ENCODE measurements around the gene BICC1.

Gene BICC1

DNA sequence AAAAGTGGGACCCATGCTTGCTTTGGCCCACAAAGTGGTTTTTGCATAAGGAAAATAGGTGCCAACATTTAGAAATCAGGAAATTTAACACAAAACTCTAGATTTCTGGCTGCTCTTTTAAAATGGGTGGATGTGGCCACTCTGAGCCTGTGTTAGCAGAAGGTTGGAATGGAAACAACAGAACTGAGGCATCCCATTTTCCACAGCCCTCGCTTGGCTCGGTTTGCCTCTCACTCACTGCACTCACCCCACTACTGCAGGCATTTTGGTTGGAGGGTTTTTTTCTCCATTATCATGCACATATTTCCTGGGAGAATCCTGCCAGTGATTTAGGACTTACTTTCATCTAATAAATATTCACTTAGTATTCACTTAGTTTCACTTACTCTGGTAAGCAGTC, 178.9 kb downstream of the BICC1 start:
- TF ChIP-seq, protein P1, sequence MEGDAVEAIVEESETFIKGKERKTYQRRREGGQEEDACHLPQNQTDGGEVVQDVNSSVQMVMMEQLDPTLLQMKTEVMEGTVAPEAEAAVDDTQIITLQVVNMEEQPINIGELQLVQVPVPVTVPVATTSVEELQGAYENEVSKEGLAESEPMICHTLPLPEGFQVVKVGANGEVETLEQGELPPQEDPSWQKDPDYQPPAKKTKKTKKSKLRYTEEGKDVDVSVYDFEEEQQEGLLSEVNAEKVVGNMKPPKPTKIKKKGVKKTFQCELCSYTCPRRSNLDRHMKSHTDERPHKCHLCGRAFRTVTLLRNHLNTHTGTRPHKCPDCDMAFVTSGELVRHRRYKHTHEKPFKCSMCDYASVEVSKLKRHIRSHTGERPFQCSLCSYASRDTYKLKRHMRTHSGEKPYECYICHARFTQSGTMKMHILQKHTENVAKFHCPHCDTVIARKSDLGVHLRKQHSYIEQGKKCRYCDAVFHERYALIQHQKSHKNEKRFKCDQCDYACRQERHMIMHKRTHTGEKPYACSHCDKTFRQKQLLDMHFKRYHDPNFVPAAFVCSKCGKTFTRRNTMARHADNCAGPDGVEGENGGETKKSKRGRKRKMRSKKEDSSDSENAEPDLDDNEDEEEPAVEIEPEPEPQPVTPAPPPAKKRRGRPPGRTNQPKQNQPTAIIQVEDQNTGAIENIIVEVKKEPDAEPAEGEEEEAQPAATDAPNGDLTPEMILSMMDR (IDR thresholded peaks at IDR 0.05; ENCODE audit: low read depth, low read length), result no peak
- DNase-seq (ENCODE audit: extremely low read depth, low read depth), result no peak

DNA sequence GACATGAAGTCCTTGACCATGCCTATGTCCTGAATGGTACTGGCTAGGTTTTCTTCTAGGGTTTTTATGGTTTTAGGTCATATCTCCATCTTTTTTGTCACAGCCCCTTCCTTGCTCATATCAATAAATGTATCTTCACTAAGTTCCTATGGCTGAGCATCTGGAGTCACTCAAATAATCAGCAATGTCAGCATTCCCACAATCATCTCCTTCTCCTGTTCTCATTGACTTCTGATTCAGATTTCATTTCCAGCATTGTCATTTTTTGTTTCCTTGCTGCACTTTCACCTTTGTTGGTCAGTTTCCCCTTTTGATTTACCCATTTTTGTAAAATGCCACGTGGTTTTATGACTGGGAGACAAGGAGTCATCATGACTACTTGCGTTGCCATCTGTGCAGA, 181.2 kb downstream of the BICC1 start:
- TF ChIP-seq, protein P1 (IDR thresholded peaks at IDR 0.05; ENCODE audit: low read depth, low read length), result no peak
- DNase-seq (ENCODE audit: extremely low read depth, low read depth), result no peak

DNA sequence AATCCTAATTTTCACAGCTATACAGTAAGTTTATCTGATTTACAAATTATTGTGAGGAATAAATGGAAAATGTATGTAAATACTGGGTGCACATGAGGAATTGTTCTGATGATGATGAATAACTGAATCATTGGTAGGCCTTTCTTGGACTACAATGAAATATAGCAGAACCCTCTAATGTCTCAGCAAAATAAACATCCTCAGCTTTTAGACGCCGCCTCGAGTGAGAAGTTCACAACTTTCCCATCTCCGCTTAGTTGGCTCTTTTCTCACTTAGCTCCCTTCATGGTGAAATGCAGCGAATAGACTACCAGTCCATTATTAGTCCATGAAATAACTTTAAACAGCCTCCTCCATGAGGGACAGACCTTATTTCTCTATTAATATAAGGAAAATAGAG, 182.3 kb downstream of the BICC1 start:
- TF ChIP-seq, protein P1 (IDR thresholded peaks at IDR 0.05; ENCODE audit: low read depth, low read length), result no peak
- no peak for DNase-seq (ENCODE audit: extremely low read depth, low read depth)

DNA sequence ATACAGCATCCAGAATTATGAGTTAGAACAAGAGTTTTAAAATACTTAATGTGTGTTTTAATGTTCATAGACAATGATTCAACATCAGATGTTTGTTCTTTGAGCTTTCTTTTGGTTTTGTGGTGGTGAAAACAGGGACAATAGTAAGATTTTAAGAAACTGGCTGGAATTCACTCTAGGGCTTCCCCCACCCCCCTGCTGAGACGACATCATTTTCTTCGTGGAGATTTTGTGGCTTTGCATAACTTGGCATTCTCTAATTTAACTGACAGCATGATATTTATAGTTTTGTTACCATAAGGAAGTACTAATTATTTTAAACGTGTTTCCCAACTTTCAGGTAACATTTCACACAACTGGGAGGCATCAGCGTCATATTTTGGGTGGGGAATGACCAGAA, 184.1 kb downstream of the BICC1 start:
- no peak for DNase-seq (ENCODE audit: extremely low read depth, low read depth)
- TF ChIP-seq, protein P1 (IDR thresholded peaks at IDR 0.05; ENCODE audit: low read depth, low read length), result no peak

DNA sequence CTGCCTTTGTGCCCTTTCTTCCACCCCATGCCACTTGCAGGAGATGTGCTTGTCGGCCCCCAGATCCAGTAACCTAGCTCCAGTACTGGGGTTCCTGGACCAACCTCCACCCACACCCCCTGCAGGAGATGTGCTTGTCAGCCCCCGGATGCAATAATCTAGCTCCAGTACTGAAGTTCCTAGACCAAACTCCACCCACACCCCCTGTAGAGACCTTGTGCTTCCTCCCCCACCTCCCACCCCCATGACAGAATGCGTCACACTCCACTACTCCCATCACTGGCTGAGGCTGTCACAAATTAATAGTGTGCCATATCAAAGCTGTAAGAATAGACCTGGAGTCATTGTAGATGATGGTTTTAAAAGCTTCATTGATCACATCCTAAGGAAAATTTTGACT, 185.0 kb downstream of the BICC1 start:
- no peak for DNase-seq (ENCODE audit: extremely low read depth, low read depth)
- TF ChIP-seq, protein P1 (IDR thresholded peaks at IDR 0.05; ENCODE audit: low read depth, low read length), result no peak

DNA sequence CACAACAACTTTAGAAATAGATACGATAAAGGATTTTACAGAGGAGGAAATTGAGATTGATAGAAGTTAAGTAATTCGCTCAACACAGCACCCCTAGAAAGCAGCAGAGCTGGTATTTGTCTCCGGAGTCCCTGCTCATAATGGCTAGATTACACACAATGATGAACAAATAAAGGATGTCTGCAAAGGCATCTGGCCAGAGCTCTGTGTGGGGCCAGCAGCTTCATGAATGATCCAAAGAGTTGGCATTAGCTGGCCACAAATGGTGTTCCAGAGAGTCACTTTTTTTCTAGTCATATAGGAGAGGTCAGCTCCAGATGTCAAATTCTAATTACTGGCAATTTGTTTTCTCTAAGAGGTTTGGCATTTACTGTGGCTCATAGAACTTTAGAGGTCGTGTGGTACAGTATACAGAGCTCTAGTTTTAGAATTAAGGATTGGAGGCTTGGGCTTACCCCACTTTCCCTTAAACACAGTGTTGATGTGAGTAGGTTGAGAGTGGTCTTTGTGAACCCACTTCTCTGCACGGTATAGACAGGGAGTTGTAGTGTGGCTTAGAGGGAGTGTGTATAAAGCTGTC, 186.2 kb downstream of the BICC1 start:
- TF ChIP-seq, protein P1 (IDR thresholded peaks at IDR 0.05; ENCODE audit: low read depth, low read length), result no peak
- DNase-seq (ENCODE audit: extremely low read depth, low read depth), result no peak

DNA sequence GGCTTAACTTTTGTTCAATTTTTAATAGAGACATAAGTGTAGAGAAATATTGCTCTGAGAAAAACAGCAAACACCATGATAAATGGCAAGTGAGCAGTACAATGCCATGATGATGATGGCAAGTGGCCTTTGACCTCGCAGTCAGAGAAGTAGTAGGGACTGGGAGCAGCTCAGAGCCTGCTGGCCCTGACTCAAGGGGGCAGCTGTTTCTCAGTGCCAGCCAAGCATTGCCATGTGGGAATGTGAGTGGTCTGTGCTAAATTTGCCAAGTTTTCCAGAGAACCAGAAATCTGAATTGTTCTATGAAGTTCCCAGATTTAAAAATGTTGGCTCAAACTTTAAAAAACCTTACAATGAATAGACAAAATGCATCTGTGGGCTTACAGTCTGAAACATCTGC, 187.9 kb downstream of the BICC1 start:
- DNase-seq (ENCODE audit: extremely low read depth, low read depth), result no peak
- TF ChIP-seq, protein P1 (IDR thresholded peaks at IDR 0.05; ENCODE audit: low read depth, low read length), result no peak
